Bronchial epithelial cell (primary cell): ENCODE measurements around the gene RNGTT. TPM values are rescaled to one million over a fixed set of nuclear protein-coding genes. Genes with fewer than 3 reads are reported as not detected.

ENCODE experiments used
- DNase-seq: peaks from one replicate; pipeline ENCODE4 v3.0.0-alpha.2; 2010; ENCODE audit warnings: low read depth
- FAIRE-seq: peaks from 2 replicates; lab custom pipeline; 2011; peaks lifted over from hg19 to GRCh38; lab: Jason Lieb, UNC
- H3K27me3 ChIP-seq: 2 replicates; pipeline ENCODE4 v1.5.1; 2011; ENCODE audit warnings: low read length; ENCODE audit not compliant: control insufficient read depth, insufficient read depth
- H3K36me3 ChIP-seq: 2 replicates; pipeline ENCODE4 v1.5.1; 2011; ENCODE audit warnings: low read length; ENCODE audit not compliant: control insufficient read depth, insufficient read depth
- H3K4me3 ChIP-seq: 2 replicates; pipeline ENCODE4 v1.5.1; 2011; ENCODE audit warnings: mild to moderate bottlenecking, low read depth, low read length, control low read depth
- total RNA-seq: library from RNA; depleted of rRNA; stranded (reverse); fragments of >200 nt; gene quantifications from 2 replicates; pipeline ENCODE4 v1.2.1, GENCODE V29; 2014
- TF ChIP-seq, protein P1 (sequence below): IDR thresholded peaks from 2 replicates; pipeline ENCODE4 v1.5.1; 2011; ENCODE audit warnings: mild to moderate bottlenecking, moderate library complexity, low read length, control low read depth, inconsistent platforms; ENCODE audit not compliant: insufficient read depth, severe bottlenecking

RNGTT gene
- total RNA-seq, 1 donor from 2014 or later: 20.8 TPM

DNA sequence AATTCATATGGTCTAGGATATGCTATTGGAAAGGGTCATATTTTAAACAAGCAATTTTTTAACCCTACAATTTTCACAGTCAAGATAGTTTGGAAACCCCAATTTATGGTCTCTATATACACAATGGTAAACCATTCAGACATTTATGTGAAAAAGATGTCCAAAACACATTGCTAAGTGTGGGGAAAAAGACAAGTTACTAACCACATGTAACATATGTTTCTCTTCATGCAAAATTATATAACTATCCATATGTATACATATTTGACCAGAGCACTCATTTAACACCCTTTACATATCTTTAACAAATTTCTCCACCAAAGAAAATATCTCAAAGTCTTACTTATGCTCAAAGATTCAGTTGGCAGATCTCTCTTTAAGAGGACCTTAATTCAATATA is 110.6 kb downstream of the RNGTT start:
- FAIRE-seq: no peak

GRCh38 chr6:88852000-88852399 is 111.4 kb downstream of the RNGTT start:
- FAIRE-seq (no peak), DNase-seq (no peak)
- H3K36me3 ChIP-seq: no peaks in the 10 kb centered on the region
- TF ChIP-seq, protein P1, sequence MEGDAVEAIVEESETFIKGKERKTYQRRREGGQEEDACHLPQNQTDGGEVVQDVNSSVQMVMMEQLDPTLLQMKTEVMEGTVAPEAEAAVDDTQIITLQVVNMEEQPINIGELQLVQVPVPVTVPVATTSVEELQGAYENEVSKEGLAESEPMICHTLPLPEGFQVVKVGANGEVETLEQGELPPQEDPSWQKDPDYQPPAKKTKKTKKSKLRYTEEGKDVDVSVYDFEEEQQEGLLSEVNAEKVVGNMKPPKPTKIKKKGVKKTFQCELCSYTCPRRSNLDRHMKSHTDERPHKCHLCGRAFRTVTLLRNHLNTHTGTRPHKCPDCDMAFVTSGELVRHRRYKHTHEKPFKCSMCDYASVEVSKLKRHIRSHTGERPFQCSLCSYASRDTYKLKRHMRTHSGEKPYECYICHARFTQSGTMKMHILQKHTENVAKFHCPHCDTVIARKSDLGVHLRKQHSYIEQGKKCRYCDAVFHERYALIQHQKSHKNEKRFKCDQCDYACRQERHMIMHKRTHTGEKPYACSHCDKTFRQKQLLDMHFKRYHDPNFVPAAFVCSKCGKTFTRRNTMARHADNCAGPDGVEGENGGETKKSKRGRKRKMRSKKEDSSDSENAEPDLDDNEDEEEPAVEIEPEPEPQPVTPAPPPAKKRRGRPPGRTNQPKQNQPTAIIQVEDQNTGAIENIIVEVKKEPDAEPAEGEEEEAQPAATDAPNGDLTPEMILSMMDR: no peak
- no peak overlapping the region for H3K4me3 ChIP-seq
- H3K27me3 ChIP-seq: no peaks in the 10 kb centered on the region

More for the DNA sequence above, 110.6 kb downstream of the RNGTT start:
- Histone ChIP-seq H3K36me3 (no peaks in the 10 kb centered on the region), H3K4me3 (no peak overlapping the region), H3K27me3 (no peaks in the 10 kb centered on the region)
- TF ChIP-seq, protein P1: no peak
- DNase-seq: peak; percentile 5

- Histone ChIP-seq H3K36me3 (no peaks in the 10 kb centered on the region), H3K27me3 (no peaks in the 10 kb centered on the region), H3K4me3 (no peak overlapping the region)
- TF ChIP-seq, protein P1: no peak
- DNase-seq (no peak), FAIRE-seq (no peak)
These were observed 114.5 kb downstream of the RNGTT start for GRCh38 chr6:88848870-88849269.

DNA sequence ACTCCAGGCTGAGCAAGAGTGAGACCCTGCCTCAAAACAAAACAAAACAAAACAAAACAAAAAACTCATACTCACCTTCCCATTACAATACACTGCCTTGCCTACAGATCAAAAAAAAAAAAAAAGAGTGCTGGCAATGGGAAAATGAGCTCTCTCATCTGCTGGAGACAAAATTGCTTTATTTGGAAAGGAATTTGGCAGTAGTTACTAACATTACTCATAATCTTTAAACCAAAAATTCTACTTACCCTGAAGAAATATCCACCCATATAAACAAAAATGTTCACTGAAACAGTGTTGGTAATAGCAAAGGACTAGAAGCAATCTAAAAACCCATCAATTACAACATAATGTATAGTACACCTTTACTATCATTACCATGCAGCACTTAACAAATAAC is 120.4 kb downstream of the RNGTT start:
- no peak for FAIRE-seq
- DNase-seq: no peak

GRCh38 chr6:88842320-88842719 is 121.1 kb downstream of the RNGTT start:
- Histone ChIP-seq H3K36me3 (no peaks in the 10 kb centered on the region), H3K27me3 (no peaks in the 10 kb centered on the region), H3K4me3 (no peak overlapping the region)
- FAIRE-seq (no peak), DNase-seq (no peak)
- TF ChIP-seq, protein P1: no peak

More for the DNA sequence above, 120.4 kb downstream of the RNGTT start:
- Histone ChIP-seq H3K4me3 (no peak overlapping the region), H3K27me3 (no peaks in the 10 kb centered on the region), H3K36me3 (no peaks in the 10 kb centered on the region)
- TF ChIP-seq, protein P1: no peak
